Esophagus muscularis mucosa (tissue), 3 donors: ENCODE measurements around the gene SPACA9.

Source experiments
- CTCF ChIP-seq, 3 experiments: fragments of 200-600 bp in 2 of 3; fragments of 450-650 bp in 1 of 3; sonication (generic) in 2 of 3; IDR thresholded peaks; one replicate each; pipeline ENCODE4 v1.5.1; 2017 to 2019; ENCODE audit warnings: antibody characterized with exemption in 3 of 3, mild to moderate bottlenecking in 2 of 3, moderate library complexity in 1 of 3
- POLR2A ChIP-seq: fragments of 450-650 bp; IDR thresholded peaks from one replicate; pipeline ENCODE4 v1.6.1; 2017; ENCODE audit warnings: antibody characterized with exemption, moderate library complexity, mild to moderate bottlenecking, low read depth

GRCh38 chr9:132840980-132841379 lies 37.7 kb upstream of the SPACA9 start:
- no peak for TF ChIP-seq POLR2A
- no peak for TF ChIP-seq CTCF (IDR thresholded peaks at IDR 0.05)
